Gastrocnemius medialis (tissue), 4 donors: ENCODE results near the gene PPA1. TPM values are rescaled to one million over a fixed set of nuclear protein-coding genes. Genes with fewer than 3 reads are reported as not detected.

Source experiments
- total RNA-seq, 4 donors: library from RNA; depleted of rRNA; stranded (reverse); fragments of >200 nt; gene quantifications; one replicate each; pipeline versions ENCODE4 v1.1.0 to v1.2.3, GENCODE V29; 2016

Gene PPA1
- total RNA-seq, 4 donors from 2014 or later: 73.9 to 146 (median 95.3) TPM

Other genes with a start within 250 kb of the PPA1 start
- gene MACROH2A2, start 180.6 kb downstream of the PPA1 start, total RNA-seq: 1 to 10 TPM in 3 of 4 donors, under 1 TPM in 1; 0.53 to 5.2 (median 4.3) TPM
- 10 to 100 TPM in 2 of 4 donors, 1 to 10 TPM in 2; 6.8 to 11.0 (median 9.8) TPM for gene AIFM2, start 100.6 kb downstream of the PPA1 start, total RNA-seq
- 10 to 100 TPM in 1 of 4 donors, 1 to 10 TPM in 3; 2.7 to 10.3 (median 4.7) TPM for gene TYSND1, start 86.7 kb downstream of the PPA1 start, total RNA-seq
- 10 to 100 TPM; 53.9 to 64.4 (median 59.5) TPM for gene SAR1A, start 62.9 kb downstream of the PPA1 start, total RNA-seq
- under 1 TPM in 1 of 4 donors, not detected in 3; 0.03 TPM for gene NPFFR1, start 50.6 kb upstream of the PPA1 start, total RNA-seq
- gene LRRC20, start 149.2 kb upstream of the PPA1 start, total RNA-seq: 100 to 1,000 TPM; 104 to 220 (median 128) TPM
- 100 to 1,000 TPM in 3 of 4 donors, 10 to 100 TPM in 1; 58.4 to 141 (median 107) TPM for gene EIF4EBP2, start 170.7 kb upstream of the PPA1 start, total RNA-seq
- gene NODAL, start 208.3 kb upstream of the PPA1 start, total RNA-seq: not detected
- 1 to 10 TPM; 1.4 to 4.1 (median 2.3) TPM for gene PALD1, start 245.3 kb upstream of the PPA1 start, total RNA-seq